Left lobe of liver (tissue), 2 donors: ENCODE results near the gene SCAPER. TPM values are rescaled to one million over a fixed set of nuclear protein-coding genes. Genes with fewer than 3 reads are reported as not detected.
"Not testable (repeated sequence)": the region's sequence is repeated elsewhere in the genome, so short reads cannot be mapped to it uniquely, and the experiment has no call there.

Experiments
- ATAC-seq: fragments of 200-7000 bp; cut with Tn5 transposase; one replicate; pipeline ENCODE4 v1.9.1; 2020; ENCODE audit warnings: mild to moderate bottlenecking, moderate library complexity
- DNase-seq: peaks from one replicate; pipeline ENCODE4 v3.0.0-alpha.2; 2020; ENCODE audit warnings: low spot score
- total RNA-seq: library from RNA; stranded (reverse); gene quantifications from one replicate; pipeline ENCODE4 v1.2.1, GENCODE V29; 2021
- donor health status: DM: no; HTN: no; CAD: no; lungs with moderate emphysema.
- donor health status: DM: no; HTN: yes; CAD: no.

SCAPER gene
- total RNA-seq, 1 donor from 2014 or later: 6.9 TPM

DNA sequence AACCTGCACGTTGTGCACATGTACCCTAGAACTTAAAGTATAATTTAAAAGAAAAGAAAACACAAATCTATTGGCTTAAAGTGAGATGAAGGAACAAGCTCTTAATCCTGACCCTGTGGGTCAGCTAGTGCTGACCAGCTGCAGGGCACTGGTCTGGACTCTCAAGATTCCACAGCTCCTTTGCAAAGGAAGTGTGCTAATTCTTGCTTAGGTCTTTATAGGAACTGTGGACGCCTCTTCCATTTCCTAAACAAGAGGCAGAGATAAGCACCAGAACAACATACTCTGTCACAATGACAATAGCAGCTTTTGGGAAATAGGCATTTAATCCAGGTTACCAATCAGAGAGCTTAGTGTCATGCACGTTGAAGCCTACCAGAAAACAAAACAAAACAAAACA is 402.5 kb downstream of the SCAPER start:
- ATAC-seq (peak; percentile 37), DNase-seq (no peak)

DNA sequence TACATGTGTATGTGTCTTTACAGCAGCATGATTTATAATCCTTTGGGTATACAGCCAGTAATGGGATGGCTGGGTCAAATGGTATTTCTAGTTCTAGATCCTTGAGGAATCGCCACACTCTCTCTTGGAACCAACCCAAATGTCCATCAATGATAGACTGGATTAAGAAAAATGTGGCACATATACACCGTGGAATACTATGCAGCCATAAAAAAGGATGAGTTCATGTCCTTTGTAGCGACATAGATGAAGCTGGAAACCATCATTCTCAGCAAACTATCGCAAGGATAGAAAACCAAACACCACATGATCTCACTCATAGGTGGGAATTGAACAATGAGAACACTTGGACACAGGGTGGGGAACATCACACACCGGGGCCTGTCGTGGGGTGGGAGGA is 403.0 kb downstream of the SCAPER start:
- not testable (repeated sequence) for DNase-seq, ATAC-seq

DNA sequence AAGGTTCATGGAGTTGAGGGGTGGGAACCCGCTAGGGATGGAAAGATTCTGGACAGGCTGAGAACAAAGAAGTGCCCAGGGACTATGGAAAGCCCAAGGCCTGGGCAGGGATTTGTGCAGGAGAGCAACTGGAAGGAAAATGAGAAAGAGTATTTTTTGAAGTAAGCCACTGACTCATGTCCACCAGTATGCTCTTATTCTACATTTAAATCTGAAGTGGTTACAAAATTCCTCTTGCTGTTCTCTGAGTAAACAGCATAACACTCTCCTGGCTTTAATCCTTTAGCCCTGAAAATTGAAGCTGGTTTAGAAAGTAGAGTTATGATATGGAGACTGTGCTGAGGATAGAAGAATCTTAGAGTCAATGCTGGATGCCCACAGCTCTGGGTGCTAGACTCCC is 403.4 kb downstream of the SCAPER start:
- ATAC-seq (no peak), DNase-seq (no peak)

DNA sequence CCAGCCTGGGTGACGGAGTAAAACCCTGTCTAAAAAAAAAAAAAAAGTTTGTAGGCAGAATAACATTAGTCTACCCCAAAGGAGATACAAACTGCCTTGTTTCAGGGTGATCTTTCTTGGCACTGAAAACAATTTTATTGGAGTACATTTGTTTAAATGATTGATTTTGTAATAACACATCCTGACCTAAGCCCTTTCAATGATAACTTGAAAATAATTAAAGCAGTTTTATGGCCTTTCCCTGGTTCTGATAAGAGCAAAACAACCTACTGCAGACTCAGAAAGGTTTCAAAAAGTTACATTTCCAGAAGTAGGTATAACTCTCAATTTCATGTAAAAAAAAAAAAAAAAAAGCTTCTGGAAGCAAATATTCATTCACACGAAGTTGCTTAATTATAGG is 404.1 kb downstream of the SCAPER start:
- ATAC-seq: no peak

DNA sequence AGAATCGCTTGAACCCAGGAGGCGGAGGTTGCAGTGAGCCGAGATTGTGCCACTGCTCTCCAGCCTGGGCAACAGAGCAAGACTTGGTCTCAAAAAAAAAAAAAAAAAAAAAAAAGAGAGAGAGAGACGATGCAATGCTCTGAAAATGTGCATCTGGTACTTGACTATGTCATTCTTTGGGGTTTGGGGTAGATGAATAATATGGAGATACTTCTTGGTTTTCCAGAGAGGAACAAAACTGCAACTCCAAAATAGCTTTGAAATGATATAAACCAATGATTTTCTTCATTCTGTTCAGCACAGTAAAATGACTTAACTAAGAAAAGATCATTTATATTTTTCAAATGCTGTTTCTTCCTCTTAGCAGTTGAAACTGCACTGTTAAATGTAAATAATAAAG is 409.7 kb downstream of the SCAPER start:
- ATAC-seq (no peak), DNase-seq (no peak)

More for the DNA sequence above, 404.1 kb downstream of the SCAPER start:
- DNase-seq: no peak

DNA sequence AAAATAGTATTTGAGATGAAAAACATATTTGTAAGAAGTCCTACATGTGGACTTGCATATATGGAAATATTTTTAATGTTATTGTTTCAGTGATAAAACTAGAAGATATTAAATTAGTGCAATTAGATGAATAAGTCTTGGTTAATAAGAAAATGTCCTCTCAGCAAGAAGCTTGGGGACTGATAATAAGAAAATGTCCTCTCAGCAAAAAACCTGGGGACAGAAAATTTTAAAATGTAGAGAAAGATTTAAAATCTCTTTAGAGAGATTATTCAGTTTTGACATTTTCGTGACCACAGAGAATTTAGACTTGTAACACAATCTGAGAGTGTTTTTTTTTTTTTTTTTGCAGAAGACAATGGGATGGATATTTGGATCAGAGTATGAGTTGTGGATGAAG is 412.6 kb downstream of the SCAPER start:
- ATAC-seq: no peak
- DNase-seq: no peak

DNA sequence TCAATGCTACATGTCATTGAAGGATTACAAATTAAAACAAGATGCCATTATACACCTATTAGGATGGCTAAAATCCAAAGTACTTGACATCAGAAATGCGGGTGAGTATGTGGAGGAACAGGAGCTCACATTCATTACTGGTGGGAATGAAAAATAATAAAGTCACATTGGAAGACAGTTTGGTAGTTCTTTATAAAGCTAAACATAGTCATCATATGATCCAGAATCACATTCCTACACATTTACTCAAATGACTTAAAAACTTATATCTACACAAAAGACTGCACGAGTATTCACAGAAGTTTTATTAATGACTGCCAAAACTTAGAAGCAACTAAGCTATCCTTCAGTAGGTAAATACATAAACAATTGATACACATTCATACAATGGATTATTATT is 421.4 kb downstream of the SCAPER start:
- ATAC-seq: no peak
- no peak for DNase-seq

DNA sequence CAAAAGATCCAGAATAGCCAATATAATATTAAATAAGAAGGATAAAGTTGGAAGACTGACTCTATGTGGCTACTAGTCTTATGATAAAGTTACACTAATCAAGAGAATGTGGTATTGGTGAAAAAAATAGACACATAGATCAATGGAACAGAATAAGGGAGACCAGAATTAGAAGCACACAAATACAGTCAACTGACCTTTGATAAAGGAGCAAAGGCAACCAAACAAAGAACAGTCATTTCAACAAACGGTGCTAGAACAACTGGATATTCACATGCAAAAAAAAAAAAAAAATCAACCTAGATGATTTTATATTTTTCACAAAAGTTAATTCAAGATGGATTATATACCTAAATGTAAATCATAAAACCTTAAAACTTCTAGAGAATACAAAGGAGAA is 422.1 kb downstream of the SCAPER start:
- ATAC-seq (peak; percentile 50), DNase-seq (no peak)

DNA sequence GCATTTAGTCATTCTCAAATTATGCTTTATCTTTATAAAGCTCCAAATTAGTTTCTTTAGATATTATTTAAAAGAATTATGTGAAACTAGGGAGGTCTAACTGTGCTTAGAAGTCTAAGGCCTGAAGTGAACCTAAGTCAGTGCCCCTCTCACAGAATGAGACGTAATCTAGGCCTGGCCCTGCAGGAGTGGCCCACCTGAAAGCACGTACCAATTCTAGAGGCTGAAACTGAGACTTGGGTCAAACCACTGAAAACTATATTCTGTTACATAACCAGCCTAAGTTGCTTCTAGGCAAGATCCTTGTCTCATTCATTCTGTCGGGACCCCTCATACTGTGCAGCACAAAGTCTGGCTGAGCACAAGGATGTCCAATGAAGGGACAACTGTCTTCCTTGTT is 424.9 kb downstream of the SCAPER start:
- ATAC-seq (no peak), DNase-seq (no peak)

DNA sequence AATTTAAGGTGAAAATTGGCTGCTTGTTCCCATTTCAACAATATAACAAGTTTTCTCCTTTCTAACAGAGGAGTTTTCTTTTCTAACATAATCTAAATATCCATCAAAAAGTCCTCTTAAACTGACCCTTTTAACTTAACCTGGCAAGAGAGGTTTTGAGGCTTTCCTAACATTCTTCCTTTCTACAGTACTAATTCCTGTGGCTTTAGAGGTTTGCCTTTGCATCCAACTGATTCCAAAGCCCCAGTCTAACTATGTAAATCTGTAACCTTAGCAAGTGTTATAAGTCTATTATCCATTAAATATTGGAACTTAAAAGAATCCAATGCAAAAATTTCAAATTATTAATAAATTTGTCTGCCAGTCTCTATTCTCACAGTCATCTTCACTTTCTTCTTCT is 434.4 kb downstream of the SCAPER start:
- ATAC-seq: no peak
- DNase-seq: no peak

DNA sequence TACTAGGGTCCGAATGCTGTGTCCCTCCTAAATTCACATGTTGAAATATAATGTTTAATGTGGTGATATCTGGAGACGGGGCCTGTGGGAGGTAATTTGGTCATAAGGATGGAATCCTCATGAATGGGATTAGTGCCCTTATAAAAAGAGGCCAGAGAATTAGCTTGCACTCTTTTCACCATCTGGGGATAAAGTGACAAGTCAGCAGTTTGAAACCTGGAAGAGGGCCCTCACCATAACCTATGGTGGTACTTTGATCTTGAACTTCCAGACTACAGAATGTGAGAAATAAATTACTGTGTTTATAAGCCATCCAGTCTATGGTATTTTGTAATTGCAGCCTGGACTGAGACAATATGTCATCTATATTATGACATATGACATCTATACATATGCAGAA is 436.4 kb downstream of the SCAPER start:
- ATAC-seq (no peak), DNase-seq (no peak)

DNA sequence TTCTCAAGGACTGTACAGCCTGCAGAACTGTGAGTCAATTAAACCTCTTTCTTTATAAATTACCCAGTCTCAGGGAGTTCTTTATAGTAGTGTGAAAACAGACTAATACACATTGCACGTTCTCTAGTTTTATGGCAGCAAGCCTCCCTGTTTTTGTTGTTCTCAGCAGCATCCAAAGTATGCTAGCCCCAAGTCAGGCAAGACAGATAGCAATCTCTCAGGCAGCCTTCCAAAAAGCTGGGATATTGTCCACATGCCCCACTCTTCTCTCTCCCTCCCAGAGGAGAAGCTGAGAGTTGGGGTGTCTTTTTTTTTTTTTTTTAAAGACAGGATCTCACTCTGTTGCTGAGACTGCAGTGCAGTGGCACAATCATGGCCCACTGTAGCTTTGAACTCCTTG is 438.0 kb downstream of the SCAPER start:
- DNase-seq (no peak), ATAC-seq (no peak)

DNA sequence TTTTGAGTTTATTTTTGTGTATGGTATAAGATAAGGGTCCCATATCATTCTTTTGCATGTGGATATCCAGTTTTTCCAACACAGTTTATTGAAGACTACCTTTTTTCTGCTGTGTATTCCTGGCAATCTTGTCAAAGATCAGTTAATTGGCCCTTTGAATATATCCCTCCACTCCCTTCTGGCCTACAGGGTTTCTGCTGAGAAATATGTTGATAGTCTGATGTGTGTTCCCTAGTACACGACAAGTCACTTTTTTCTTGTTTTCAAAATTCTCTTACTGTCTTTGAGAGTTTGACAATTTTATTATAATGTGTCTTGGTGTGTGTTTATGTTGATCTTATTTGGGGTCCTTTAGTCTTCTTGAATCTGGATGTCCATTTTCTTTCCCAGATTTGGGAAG is 439.4 kb downstream of the SCAPER start:
- ATAC-seq: no peak
- no peak for DNase-seq

DNA sequence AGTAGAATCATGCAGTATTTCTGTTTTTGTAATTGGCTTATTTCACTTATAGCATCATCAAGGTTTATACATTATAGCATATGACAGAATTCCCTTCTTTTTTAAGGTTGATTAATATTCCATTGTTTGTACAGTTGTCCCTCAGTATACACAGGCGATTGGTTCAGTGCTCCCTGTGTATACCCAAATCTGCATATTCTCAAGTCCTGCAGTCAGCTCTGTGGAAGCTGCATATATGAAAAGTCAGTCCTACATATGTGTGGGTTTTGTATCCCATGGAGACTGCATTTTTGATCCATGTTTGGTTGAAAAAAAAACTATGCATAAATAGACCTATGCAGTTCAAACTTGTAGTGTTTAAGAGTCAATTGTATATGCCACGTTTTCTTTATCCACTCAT is 440.9 kb downstream of the SCAPER start:
- ATAC-seq: no peak
- DNase-seq: no peak

DNA sequence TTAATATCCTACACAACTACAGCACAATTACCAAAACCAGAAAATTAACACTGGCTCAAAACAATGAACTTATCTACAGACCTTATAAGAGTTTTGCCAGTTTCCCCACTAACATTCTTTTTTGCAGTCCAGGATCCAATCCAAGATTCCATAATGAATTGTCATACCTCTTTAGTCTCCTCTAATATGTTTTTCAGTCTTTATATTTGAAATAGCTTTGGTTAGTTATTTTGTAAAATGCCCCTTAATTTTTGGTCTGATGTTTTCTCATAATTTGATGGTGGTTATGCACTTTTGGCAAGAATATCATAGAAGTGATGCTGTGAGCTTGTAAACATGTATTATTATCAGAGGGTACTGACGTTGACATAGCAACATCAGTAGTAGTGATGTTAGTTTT is 444.3 kb downstream of the SCAPER start:
- no peak for DNase-seq
- ATAC-seq: no peak

DNA sequence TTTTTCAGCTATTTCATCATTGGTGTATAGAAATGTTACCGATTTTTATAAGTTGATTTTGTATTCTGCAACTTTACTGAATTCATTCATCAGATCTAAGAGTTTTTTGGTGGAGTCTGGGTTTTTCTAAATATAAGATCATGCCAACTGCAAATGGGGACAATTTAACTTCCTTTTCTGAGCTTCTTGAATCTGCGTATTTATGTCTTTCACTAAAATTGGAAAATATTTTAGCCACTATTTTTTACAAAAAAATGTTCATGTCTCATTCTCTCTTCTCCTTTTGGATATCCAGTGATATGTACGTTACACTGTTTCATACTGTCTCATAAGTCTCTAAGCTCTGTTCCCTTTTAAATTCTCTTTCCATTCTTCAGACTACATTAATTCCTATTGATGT is 444.8 kb downstream of the SCAPER start:
- DNase-seq (no peak), ATAC-seq (no peak)

DNA sequence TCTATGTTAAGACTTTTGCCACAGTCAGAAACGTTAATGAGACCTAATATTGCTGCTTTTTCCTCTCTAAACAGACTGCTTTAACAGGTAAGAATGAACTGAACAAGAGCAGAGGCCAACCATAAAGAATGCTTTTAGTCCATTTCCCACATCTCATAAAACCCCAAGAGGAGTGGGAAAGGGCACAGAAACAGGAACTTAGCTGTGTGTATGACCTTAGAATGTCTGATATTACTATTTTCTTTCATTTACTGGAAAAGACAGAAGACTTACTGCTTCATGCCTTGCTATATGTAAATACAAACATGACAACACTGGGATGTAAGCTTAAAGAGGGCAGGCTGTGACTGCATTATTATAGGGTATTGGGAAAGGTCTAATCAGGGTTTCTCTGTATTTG is 453.6 kb downstream of the SCAPER start:
- ATAC-seq (no peak), DNase-seq (no peak)

DNA sequence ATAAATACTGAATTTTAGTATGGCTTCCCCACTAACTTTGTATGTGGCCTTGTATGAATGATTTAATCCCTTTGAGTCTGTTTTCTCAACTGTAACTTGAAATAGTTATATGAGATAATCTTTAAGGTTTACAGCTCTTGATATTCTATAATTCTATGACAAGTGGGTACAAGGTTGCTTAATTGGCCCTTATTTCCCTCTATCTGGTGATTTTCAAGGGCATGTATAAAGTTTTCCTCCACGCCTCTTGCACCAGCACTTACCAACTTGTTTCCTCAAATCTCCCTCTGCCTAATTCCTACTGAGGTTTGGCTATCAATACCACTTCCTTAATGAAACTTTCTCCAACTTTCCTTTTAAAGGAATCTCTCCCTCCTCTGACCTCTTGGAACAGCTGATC is 455.7 kb downstream of the SCAPER start:
- no peak for DNase-seq
- ATAC-seq: no peak

DNA sequence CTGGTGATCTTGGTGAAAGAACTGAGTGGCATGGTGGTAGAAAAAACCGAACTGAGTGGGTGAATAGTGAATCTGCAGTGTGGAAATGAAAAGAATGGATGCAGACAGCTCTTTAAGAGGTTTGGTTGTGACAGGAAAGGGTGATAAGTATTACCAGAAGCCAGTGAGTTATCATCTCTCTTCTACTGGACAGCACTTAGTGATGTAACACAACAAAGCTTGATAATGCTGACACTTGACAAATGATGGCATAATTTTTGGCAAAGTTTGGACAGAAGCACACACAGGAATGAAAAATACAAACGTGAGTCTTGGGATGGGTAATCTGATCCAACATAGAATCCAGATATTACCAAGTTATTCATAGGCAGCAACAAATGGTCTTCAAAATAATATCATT is 456.4 kb downstream of the SCAPER start:
- DNase-seq (no peak), ATAC-seq (no peak)

DNA sequence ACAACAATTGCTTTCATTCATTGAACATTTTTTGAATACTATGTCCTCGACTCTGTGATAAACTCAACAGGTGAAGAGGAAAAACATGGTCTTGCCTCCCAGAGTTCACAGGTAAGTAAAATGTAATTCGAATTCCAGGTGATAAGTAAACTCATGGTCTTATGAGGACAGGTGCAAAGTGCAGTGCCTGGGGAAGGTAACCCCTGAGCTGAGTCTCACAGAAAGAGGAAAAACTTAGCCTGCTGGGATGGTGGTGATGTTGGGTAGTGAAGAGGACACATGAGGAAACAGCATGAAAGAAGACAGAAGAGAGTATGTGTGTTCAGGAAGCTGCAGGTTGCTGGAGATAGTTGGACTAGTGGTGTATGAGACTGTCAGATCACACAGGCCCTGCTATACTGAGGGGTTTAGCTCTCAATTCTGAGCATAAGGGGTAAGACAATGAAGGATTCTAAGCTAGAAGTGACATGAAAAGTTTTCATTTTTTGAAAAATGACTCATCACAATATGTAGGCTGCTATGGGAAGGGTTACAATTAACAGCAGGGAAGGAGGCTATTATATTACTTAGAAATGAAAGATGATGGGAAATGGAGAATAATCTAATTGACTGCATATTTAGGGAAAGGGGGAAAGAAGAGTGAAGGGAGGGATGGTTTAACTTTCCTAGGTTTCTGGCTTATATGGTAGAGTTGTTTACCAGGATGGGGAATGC is 457.3 kb downstream of the SCAPER start:
- ATAC-seq (no peak), DNase-seq (no peak)

DNA sequence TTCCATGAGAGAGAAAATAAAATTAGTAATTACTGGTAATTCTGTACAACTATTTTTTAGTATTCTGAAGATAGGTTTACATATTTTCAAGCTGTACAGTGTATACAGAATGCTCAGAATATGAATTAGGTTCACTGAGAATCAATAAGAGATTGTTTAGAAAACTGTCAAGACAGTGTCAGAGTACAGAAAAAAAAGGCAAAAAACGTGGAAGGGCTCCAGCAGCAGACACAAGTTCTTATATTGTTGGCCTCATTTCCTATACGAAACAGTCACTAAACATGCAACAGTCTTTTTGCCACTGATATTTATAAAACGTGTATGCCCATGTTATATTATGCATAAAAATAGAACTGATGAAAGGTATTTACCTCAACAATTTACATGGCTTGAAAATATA is 464.7 kb downstream of the SCAPER start:
- DNase-seq: no peak
- no peak for ATAC-seq

DNA sequence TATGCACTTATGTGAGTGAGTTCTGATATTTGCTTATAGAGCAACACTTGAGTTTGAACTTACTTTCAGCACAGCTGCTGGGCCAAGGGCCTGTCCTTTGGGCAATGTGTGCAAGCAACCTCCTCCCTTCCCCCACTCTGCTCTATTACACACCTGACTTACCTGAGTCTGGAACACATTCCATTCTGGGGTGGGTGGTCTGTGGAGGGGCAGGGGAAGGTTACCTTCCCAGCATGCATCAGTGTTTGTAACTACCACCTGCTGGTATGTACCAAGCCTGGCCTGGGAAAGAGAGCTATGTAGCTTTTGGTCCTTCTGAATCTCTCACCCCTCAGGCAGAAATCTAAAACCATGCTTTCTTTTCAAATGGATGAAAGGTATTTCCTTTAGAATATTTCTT is 465.6 kb downstream of the SCAPER start:
- ATAC-seq (no peak), DNase-seq (no peak)

DNA sequence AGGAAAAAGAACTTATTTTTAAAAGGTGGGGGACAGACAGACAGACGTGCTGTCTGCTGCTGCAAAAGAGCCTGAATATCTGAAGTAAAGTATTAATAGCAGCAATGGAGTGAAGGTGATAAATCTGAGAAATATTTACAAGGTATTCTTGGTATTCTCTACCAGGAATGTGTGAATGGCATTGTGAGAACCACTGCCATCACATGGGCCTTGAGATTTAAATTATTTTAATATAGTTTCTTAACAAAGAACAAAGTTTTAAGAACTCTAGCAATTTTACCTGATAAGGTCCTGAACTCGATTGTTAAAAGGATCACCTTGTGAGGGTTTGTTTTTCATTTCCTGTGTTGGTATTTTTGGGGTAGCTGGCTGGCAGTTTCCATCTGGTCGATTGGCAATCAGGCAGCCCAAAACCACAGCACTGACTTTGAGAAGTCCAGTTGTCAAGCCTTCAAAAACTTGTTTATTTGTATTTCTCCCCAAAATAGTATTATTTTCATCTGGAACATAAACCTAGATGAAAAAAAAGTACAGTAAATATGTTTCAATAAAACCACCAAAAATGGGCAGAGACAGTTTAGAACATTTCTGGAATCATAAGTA is 471.2 kb downstream of the SCAPER start:
- no peak for DNase-seq
- no peak for ATAC-seq
